ENCODE data around the gene EYA3. TPM values are rescaled to one million over a fixed set of nuclear protein-coding genes. Genes with fewer than 3 reads are reported as not detected.
A peak's percentile ranks its signal among the peaks of the same experiment; 100 is the strongest.

Gene EYA3
- total and polyA plus RNA-seq, 10 donors = 3.5 to 26.4 (median 20.1) TPM

DNA sequence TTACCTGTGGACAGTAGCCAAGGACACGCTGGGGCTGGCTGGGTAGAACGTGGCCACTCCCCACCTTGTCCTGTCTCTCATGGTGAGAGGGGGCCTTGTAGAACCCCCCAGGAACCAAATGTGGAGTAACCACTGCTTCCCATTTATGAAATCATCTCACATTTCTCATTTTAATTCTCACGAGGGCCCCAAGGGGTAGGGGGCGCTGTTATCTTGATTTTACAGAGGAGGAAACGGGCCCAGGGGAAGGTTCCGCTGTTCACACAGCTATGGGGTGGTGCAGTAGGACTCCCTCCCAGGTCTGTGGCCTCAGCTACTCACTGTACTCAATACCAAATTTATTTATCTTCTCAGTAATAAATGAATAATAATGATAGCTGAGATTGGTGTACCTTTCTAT is 148.1 kb downstream of the EYA3 start:
- Histone ChIP-seq H3K27ac (peak overlapping the region in 4 of 8 donors; percentile 5 to 89 (median 76)), H3K4me3 (no peak overlapping the region), H3K36me3 (no peaks in the 10 kb centered on the region), H3K4me1 (peaks cover 0 to 63% (median 17%) of the 10 kb centered on the region in 6 donors), H3K9me3 (no peaks in the 10 kb centered on the region), H3K27me3 (replicated peaks in 1 of 7) (peaks cover 0 to 12% (median 0%) of the 10 kb centered on the region in 7 donors)
- intact Hi-C loops (cut with DNase I; ENCODE audit: low total_unique reads) = no loop called here
- WGBS, 5 donors = 11 to 37% (median 16%) methylated on average over 6 of the region's 6 CpGs
- TF ChIP-seq, protein P1, sequence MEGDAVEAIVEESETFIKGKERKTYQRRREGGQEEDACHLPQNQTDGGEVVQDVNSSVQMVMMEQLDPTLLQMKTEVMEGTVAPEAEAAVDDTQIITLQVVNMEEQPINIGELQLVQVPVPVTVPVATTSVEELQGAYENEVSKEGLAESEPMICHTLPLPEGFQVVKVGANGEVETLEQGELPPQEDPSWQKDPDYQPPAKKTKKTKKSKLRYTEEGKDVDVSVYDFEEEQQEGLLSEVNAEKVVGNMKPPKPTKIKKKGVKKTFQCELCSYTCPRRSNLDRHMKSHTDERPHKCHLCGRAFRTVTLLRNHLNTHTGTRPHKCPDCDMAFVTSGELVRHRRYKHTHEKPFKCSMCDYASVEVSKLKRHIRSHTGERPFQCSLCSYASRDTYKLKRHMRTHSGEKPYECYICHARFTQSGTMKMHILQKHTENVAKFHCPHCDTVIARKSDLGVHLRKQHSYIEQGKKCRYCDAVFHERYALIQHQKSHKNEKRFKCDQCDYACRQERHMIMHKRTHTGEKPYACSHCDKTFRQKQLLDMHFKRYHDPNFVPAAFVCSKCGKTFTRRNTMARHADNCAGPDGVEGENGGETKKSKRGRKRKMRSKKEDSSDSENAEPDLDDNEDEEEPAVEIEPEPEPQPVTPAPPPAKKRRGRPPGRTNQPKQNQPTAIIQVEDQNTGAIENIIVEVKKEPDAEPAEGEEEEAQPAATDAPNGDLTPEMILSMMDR (IDR thresholded peaks at IDR 0.05 in 8 of 11, conservative IDR thresholded peaks at IDR 0.05 in 3 of 11) = peak in 8 of 11 experiments; percentile 14 to 60 (median 44)
- TF ChIP-seq POLR2A (IDR thresholded peaks at IDR 0.05) = no peak
- peak; percentile 88 for DNase-seq

DNA sequence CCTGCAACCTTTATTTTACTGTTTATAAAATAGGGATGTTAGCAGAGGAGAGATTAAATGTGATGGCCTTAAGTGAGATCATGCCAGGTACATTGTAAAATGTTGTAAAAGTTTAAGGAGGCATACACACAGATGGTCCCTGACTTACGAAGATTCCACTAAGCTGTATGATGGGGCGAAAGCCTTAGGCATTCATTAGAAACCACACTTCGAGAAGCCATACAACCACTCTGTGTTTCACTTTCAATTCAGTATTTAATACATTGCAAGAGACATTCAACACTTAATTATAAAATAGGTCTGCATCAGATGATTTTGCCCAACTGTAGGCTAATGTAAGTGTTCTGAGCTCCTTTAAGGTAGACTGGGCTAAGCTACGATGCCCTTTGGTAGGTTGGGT is 149.9 kb downstream of the EYA3 start:
- no peak overlapping the region for H3K27ac ChIP-seq
- TF ChIP-seq POLR2AphosphoS5 (IDR thresholded peaks at IDR 0.05) = no peak
- TF ChIP-seq POLR2A (IDR thresholded peaks at IDR 0.05) = no peak
- TF ChIP-seq, protein P1 (IDR thresholded peaks at IDR 0.05 in 8 of 11, conservative IDR thresholded peaks at IDR 0.05 in 3 of 11) = no peak
- 75 to 84% (median 82%) methylated on average over 4 of the region's 4 CpGs for WGBS, 5 donors
- intact Hi-C loops (cut with DNase I; ENCODE audit: low total_unique reads) = no loop called here
- no peak overlapping the region for H3K4me3 ChIP-seq
- peaks cover 0 to 30% (median 0%) of the 10 kb centered on the region in 7 donors for H3K27me3 ChIP-seq (replicated peaks in 1 of 7)
- no peaks in the 10 kb centered on the region for H3K9me3 ChIP-seq
- H3K36me3 ChIP-seq = no peaks in the 10 kb centered on the region
- H3K4me1 ChIP-seq = peaks cover 0 to 57% (median 20%) of the 10 kb centered on the region in 6 donors
- no peak for DNase-seq

DNA sequence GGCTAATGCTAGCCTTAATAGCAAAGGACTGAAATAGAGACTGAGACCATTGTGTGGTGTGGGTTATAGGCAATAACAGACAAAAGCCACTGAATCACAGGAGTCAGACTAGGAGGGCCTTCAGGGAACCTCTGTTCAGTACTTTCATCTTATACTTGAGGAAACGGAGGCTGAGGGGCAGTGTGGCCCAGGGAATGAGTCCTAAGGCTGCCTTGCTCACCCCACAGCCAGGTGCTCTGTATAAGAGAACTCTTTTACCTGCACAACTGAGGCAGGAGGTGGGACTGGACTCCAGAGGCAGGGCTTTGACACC is 150.9 kb downstream of the EYA3 start:
- Histone ChIP-seq H3K9me3 (no peaks in the 10 kb centered on the region), H3K27ac (no peak overlapping the region), H3K27me3 (replicated peaks in 1 of 7) (peaks cover 0 to 35% (median 0%) of the 10 kb centered on the region in 7 donors), H3K4me1 (peaks cover 0 to 47% (median 12%) of the 10 kb centered on the region in 6 donors), H3K4me3 (no peak overlapping the region), H3K36me3 (no peaks in the 10 kb centered on the region)
- WGBS, 5 donors = 63 to 84% (median 82%) methylated on average over 1 of the region's 1 CpG
- intact Hi-C loops (cut with DNase I; ENCODE audit: low total_unique reads) = no loop called here
- no peak for TF ChIP-seq POLR2A (IDR thresholded peaks at IDR 0.05)
- TF ChIP-seq, protein P1 (IDR thresholded peaks at IDR 0.05 in 8 of 11, conservative IDR thresholded peaks at IDR 0.05 in 3 of 11) = no peak
- no peak for TF ChIP-seq POLR2AphosphoS5 (IDR thresholded peaks at IDR 0.05)
- DNase-seq = peak; percentile 8

DNA sequence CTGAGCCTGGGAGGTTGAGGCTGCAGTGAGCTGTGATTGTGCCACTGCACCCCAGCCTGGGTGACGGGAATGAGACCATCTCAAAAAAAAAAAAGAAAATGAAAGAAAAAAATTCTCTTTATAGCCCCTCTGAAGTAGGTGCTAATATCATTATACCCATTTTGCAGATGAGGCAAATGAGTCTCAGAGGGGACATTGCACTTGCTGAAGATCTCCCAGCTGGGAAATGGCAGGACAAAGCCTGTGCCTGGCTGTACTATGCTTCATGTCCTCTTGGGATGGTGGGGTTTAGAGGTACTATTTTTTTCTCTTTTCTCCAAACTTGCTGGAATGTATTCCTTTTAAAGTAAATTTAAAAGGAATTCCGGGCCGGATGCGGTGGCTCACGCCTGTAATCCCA is 152.0 kb downstream of the EYA3 start:
- WGBS, 5 donors = 64 to 94% (median 92%) methylated on average over 5 of the region's 5 CpGs
- peak; percentile 4 for DNase-seq
- no peak overlapping the region for H3K4me3 ChIP-seq

More for the DNA sequence above, 152.0 kb downstream of the EYA3 start:
- peaks cover 0 to 46% (median 14%) of the 10 kb centered on the region in 6 donors for H3K4me1 ChIP-seq
- no peaks in the 10 kb centered on the region for H3K36me3 ChIP-seq
- no peak overlapping the region for H3K27ac ChIP-seq
- intact Hi-C loops (cut with DNase I; ENCODE audit: low total_unique reads) = no loop called here
- H3K27me3 ChIP-seq (replicated peaks in 1 of 7) = peaks cover 0 to 35% (median 0%) of the 10 kb centered on the region in 7 donors
- H3K9me3 ChIP-seq = no peaks in the 10 kb centered on the region
- TF ChIP-seq POLR2A (IDR thresholded peaks at IDR 0.05) (no peak), POLR2AphosphoS5 (IDR thresholded peaks at IDR 0.05) (no peak)
- TF ChIP-seq, protein P1 (IDR thresholded peaks at IDR 0.05 in 8 of 11, conservative IDR thresholded peaks at IDR 0.05 in 3 of 11) = no peak
